GM19351 (cell line): Measurements from ENCODE around the gene RLBP1.
A peak's percentile ranks its signal among the peaks of the same experiment; 100 is the strongest.
"Not testable (repeated sequence)": the region's sequence is repeated elsewhere in the genome, so short reads cannot be mapped to it uniquely, and the experiment has no call there.

Source experiments
- ATAC-seq: cut with Tn5 transposase; IDR thresholded peaks from one replicate; pipeline ENCODE4 v1.9.1; 2021; ENCODE audit warnings: mild to moderate bottlenecking, moderate library complexity; ENCODE audit not compliant: unreplicated experiment

Gene RLBP1

GRCh38 chr15:89221543-89221942 lies at the start of gene RLBP1:
RLBP1 (minus strand) TSS chr15:89221579; CDS start chr15:89218975, 2,604 bp downstream.
- no peak for ATAC-seq

GRCh38 chr15:89250142-89250541 lies 28.8 kb upstream of the RLBP1 start:
- not testable (repeated sequence) for ATAC-seq

- no peak for ATAC-seq
These were observed 27.2 kb upstream of the RLBP1 start for GRCh38 chr15:89248584-89248983.

GRCh38 chr15:89247446-89247845 lies 26.1 kb upstream of the RLBP1 start:
- no peak for ATAC-seq

GRCh38 chr15:89244574-89244903 lies 23.2 kb upstream of the RLBP1 start:
- ATAC-seq: peak; percentile 15

GRCh38 chr15:89243691-89244573 lies 22.6 kb upstream of the RLBP1 start, which contains the start of gene FANCI:
FANCI (plus strand) TSS chr15:89243979; CDS start chr15:89247648, 3,669 bp downstream.
- peak; percentile 91 for ATAC-seq

- ATAC-seq: no peak
These were observed 21.8 kb upstream of the RLBP1 start for GRCh38 chr15:89243046-89243690.

- not testable (repeated sequence) for ATAC-seq
These were observed 18.8 kb upstream of the RLBP1 start for GRCh38 chr15:89239883-89240810.

- no peak for ATAC-seq
These were observed 10.5 kb upstream of the RLBP1 start for GRCh38 chr15:89231832-89232231.

- ATAC-seq: no peak
These were observed 8.9 kb upstream of the RLBP1 start for GRCh38 chr15:89230277-89230676.

- ATAC-seq: no peak
These were observed 6.0 kb upstream of the RLBP1 start for GRCh38 chr15:89227425-89227824.

GRCh38 chr15:89226359-89227221 lies 5.2 kb upstream of the RLBP1 start:
- ATAC-seq: no peak

- no peak for ATAC-seq
These were observed 4.2 kb upstream of the RLBP1 start for GRCh38 chr15:89225588-89225987.

- ATAC-seq: no peak
These were observed 2.8 kb downstream of the RLBP1 start for GRCh38 chr15:89218531-89218930.

- no peak for ATAC-seq
These were observed 3.5 kb downstream of the RLBP1 start for GRCh38 chr15:89217686-89218376.

GRCh38 chr15:89217031-89217430 lies 4.3 kb downstream of the RLBP1 start:
- no peak for ATAC-seq

GRCh38 chr15:89215627-89216026 lies 5.8 kb downstream of the RLBP1 start:
- no peak for ATAC-seq

- ATAC-seq: no peak
These were observed 9.7 kb downstream of the RLBP1 start for GRCh38 chr15:89211678-89212170.

- no peak for ATAC-seq
These were observed 12.3 kb downstream of the RLBP1 start for GRCh38 chr15:89209057-89209456.
